ENCODE measurements around the gene GPBAR1. TPM values are rescaled to one million over a fixed set of nuclear protein-coding genes. Genes with fewer than 3 reads are reported as not detected.
A peak's percentile ranks its signal among the peaks of the same experiment; 100 is the strongest.

Gene GPBAR1
- total RNA-seq, 2 donors from 2014 or later = 1.1 to 1.3 TPM

- no peaks in the 10 kb centered on the region for H3K36me3 ChIP-seq
- peak overlapping the region; percentile 75 to 99 for H3K9ac ChIP-seq (ENCODE audit: low read depth in 2 of 2, low read length in 2 of 2)
- H3K27ac ChIP-seq = peak overlapping the region; percentile 94
- H3K4me1 ChIP-seq = peaks cover 22% of the 10 kb centered on the region
- H3K4me3 ChIP-seq = peak overlapping the region; percentile 82
- intact Hi-C loops (cut with DNase I) = loop anchor here (5.0 kb wide), 1 partner anchor 45 kb away; the partner anchor contains the start of gene GPBAR1
- TF ChIP-seq, protein P1, sequence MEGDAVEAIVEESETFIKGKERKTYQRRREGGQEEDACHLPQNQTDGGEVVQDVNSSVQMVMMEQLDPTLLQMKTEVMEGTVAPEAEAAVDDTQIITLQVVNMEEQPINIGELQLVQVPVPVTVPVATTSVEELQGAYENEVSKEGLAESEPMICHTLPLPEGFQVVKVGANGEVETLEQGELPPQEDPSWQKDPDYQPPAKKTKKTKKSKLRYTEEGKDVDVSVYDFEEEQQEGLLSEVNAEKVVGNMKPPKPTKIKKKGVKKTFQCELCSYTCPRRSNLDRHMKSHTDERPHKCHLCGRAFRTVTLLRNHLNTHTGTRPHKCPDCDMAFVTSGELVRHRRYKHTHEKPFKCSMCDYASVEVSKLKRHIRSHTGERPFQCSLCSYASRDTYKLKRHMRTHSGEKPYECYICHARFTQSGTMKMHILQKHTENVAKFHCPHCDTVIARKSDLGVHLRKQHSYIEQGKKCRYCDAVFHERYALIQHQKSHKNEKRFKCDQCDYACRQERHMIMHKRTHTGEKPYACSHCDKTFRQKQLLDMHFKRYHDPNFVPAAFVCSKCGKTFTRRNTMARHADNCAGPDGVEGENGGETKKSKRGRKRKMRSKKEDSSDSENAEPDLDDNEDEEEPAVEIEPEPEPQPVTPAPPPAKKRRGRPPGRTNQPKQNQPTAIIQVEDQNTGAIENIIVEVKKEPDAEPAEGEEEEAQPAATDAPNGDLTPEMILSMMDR (IDR thresholded peaks at IDR 0.05) = no peak
- peak; percentile 73 for DNase-seq
- H3K27me3 ChIP-seq = no peaks in the 10 kb centered on the region
- no peaks in the 10 kb centered on the region for H3K9me3 ChIP-seq
Measured at GRCh38 chr2:218217360-218218267, 43.2 kb upstream of the GPBAR1 start.

- Histone ChIP-seq H3K27ac (peak overlapping the region; percentile 94), H3K9me3 (no peaks in the 10 kb centered on the region), H3K9ac (ENCODE audit: low read depth in 2 of 2, low read length in 2 of 2) (peak overlapping the region; percentile 75 to 99), H3K36me3 (no peaks in the 10 kb centered on the region), H3K4me3 (peak overlapping the region; percentile 82), H3K4me1 (peaks cover 22% of the 10 kb centered on the region), H3K27me3 (no peaks in the 10 kb centered on the region)
- intact Hi-C loops (cut with DNase I) = loop anchor here (5.0 kb wide), 1 partner anchor 44 kb away; the partner anchor contains the start of gene GPBAR1
- TF ChIP-seq, protein P1 (IDR thresholded peaks at IDR 0.05) = no peak
- DNase-seq = no peak
Measured at GRCh38 chr2:218218268-218219185, 42.3 kb upstream of the GPBAR1 start.

GRCh38 chr2:218219934-218220333 lies 40.9 kb upstream of the GPBAR1 start:
- H3K4me1 ChIP-seq = peaks cover 22% of the 10 kb centered on the region

DNA sequence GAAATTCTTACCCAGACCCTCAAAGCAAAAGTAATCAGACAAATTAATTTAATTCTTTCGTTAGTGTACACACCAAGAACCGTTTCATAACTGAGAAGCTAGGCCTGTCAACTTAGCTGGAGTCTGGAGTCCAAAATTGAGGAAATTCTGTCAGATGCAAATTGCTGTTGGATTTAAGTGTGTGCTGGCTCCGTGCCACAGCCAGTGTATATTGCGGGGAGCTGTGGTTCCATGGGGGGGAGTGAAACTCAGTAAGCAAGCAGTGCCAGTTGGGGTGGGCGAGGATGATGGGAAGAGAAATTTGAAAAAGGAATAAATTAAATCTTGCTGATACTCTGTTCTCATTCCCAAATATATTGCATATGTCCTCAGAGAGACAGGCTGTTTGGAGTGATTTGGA lies 39.8 kb upstream of the GPBAR1 start:
- no peak for DNase-seq
- H3K4me3 ChIP-seq = no peak overlapping the region

More at GRCh38 chr2:218219934-218220333, 40.9 kb upstream of the GPBAR1 start:
- H3K27ac ChIP-seq = peak overlapping the region; percentile 30
- no peak for DNase-seq
- no peaks in the 10 kb centered on the region for H3K36me3 ChIP-seq
- intact Hi-C loops (cut with DNase I) = loop anchor here (5.0 kb wide), 1 partner anchor 42 kb away; the partner anchor contains the start of gene GPBAR1
- H3K9me3 ChIP-seq = no peaks in the 10 kb centered on the region
- H3K27me3 ChIP-seq = no peaks in the 10 kb centered on the region
- peak overlapping the region in 1 of 2 donors; percentile 24 for H3K9ac ChIP-seq (ENCODE audit: low read depth in 2 of 2, low read length in 2 of 2)
- peak overlapping the region; percentile 82 for H3K4me3 ChIP-seq
- TF ChIP-seq, protein P1 (IDR thresholded peaks at IDR 0.05) = no peak

More for the DNA sequence above, 39.8 kb upstream of the GPBAR1 start:
- intact Hi-C loops (cut with DNase I) = no loop called here
- no peak overlapping the region for H3K27ac ChIP-seq
- H3K9ac ChIP-seq (ENCODE audit: low read depth in 2 of 2, low read length in 2 of 2) = no peak overlapping the region
- peaks cover 22% of the 10 kb centered on the region for H3K4me1 ChIP-seq
- H3K36me3 ChIP-seq = no peaks in the 10 kb centered on the region
- TF ChIP-seq, protein P1 (IDR thresholded peaks at IDR 0.05) = no peak
- no peaks in the 10 kb centered on the region for H3K27me3 ChIP-seq
- H3K9me3 ChIP-seq = no peaks in the 10 kb centered on the region

Data from colonic mucosa (tissue), 4 donors.